ENCODE data around the gene DOC2B. TPM values are rescaled to one million over a fixed set of nuclear protein-coding genes. Genes with fewer than 3 reads are reported as not detected.
A peak's percentile ranks its signal among the peaks of the same experiment; 100 is the strongest.
"Not testable (repeated sequence)": the region's sequence is repeated elsewhere in the genome, so short reads cannot be mapped to it uniquely, and the experiment has no call there.

Gene DOC2B
- total RNA-seq, 1 experiment from 2014 or later, result not detected

GRCh38 chr17:146983-147761 is 34.3 kb downstream of the DOC2B start:
- DNase-seq (ENCODE audit: low read depth), result no peak

GRCh38 chr17:146546-146945 is 34.9 kb downstream of the DOC2B start:
- no peak for DNase-seq (ENCODE audit: low read depth)

DNA sequence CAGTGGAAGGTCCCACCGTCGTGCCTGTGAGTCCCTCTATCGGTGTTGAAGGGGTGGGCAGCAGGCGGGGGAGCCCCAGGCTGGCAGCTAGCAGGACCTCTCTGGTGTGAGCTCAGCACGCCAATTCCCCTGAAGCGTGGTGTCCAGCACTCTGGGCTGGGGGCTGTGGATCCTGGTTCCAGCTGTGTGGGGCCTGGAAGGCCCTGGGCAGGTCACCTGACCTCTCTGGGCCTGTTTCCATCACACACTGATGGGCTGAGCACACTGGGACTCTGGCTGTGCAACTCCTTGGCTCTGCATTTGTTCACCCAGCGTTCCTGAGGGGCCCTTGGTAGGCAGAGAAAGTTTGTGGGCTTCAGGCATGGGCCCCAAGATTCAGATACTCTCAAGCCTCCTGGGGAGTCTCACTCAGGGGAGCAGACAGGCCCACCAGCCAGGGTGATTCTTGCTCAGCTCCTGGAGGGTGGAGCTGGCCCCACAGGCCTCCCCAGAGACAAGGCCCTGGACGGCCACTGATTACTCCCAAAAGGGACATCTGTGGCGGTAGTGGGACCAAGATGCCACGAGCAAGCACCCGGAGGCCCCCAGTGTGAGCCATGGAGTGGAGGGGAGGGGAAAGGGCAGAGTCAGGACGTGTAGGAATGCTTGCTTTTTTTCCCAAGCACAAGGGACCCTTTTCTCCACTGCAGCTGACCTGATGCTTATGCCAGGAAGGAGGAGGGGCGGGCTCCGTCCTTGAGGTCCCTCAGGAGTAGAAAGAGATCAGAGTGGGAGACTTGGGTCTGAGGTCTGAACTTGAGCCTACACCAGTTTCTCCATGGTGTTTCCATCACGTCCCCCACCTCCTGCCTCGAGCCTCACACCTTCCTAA is 35.5 kb downstream of the DOC2B start:
- DNase-seq (ENCODE audit: low read depth), result no peak

DNA sequence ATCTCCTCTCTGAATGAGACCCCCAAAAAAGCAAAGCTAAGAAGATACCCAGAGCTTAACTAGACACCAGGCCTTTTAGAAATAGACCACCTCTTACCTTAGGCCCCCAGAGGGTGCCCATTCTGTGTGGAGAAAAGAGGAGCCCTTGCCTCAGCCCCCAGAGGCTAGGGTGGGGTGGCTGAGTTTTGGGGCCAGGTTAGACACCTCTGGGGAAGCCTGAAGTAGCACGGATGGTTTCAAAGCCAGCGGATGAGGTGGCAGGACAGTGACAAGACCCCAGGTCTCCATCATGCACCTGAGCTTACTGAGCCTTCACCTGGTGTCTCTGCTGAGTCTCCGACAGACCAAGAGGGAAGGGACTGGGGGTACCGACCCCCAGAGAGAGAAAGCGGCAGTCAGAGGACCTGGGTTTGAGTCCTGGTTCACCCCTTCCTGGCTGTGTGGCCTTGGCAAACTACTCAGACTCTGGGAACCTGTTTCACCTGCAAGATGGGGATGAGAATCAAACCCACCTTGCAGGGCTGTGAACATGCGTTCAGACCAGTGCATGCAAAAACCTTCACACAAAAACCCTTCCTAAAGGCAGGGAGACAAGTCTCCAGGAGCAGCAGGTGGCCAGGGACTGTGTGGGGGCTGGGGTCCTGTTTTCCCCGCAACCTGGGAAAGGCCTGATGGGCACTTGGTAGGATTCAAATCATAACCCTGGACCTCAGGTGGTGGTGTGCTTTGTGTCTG is 36.3 kb downstream of the DOC2B start:
- no peak for DNase-seq (ENCODE audit: low read depth)

- DNase-seq (ENCODE audit: low read depth), result peak; percentile 38
Observed at GRCh38 chr17:143785-144281, 37.6 kb downstream of the DOC2B start.

DNA sequence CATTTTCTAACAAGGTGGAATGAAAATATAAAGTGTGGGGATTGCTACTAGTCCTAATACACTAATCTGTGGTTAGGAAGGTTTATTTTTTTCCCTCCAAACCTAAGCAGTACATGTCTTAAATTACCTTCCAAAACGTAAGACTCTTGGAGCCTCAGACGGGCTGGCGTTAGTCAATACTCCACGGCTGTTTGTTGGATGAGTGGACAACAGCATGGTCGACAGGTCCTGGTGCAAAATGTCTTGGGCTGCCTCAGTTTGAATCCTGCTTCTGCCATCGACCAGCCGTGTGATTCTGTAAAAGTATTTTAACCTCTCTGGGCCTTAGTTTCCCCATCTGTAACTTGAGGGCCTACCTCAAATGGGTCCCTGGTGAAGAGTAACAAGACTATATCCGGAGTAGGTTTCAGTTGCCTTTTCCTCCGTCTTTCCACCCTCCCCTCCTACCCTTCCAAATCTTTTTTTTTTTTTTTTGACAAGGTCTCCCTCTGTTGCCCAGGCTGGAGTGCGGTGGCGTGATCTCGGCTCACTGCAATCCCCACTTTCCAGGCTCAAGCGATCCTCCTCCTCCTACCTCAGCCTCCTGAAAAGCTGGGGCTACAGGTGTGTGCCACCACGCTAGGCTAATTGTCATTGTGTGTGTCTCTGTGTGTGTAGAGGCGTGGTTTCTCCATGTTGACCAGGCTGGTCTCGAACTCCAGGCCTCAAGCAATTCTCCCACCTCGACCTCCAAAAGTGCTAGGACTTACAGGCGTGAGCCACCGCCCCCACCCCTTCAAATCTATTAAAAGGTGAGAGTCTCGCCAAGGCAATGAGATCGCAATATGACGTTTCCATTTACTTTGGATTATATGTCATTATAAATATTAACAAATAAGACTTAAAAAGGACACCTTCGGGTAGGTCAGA is 38.3 kb downstream of the DOC2B start:
- DNase-seq (ENCODE audit: low read depth), result no peak

- DNase-seq (ENCODE audit: low read depth), result peak; percentile 34
Observed at GRCh38 chr17:142102-142661, 39.3 kb downstream of the DOC2B start.

GRCh38 chr17:139401-140205 is 41.8 kb downstream of the DOC2B start:
- not testable (repeated sequence) for DNase-seq (ENCODE audit: low read depth)

- DNase-seq (ENCODE audit: low read depth), result not testable (repeated sequence)
Observed at GRCh38 chr17:137166-137807, 44.2 kb downstream of the DOC2B start, which contains the start of gene SCGB1C2. TSS of gene SCGB1C2 (plus strand) at chr17:137569. CDS start at chr17:137591, 22 bp downstream.

- DNase-seq (ENCODE audit: low read depth), result not testable (repeated sequence)
Observed at GRCh38 chr17:136531-136930, 44.9 kb downstream of the DOC2B start.

DNA sequence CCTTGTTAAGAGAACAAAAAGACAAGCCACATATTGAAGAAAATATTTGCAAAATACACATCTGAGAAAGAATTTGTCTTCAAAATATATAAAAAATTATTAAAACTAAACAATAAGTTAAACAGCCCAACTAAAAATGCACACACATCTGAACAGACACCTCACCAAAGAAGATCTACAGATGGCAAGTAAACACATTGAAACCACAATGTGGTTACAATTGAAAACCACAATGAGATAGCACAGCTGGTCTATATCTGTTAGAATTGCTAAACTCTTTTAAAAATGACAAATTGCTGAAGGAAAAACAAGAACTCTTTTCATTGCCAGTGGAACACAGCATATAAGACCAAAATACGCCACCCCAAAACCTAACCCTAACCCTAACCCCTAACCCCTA is 45.6 kb downstream of the DOC2B start:
- not testable (repeated sequence) for DNase-seq (ENCODE audit: low read depth)

DNA sequence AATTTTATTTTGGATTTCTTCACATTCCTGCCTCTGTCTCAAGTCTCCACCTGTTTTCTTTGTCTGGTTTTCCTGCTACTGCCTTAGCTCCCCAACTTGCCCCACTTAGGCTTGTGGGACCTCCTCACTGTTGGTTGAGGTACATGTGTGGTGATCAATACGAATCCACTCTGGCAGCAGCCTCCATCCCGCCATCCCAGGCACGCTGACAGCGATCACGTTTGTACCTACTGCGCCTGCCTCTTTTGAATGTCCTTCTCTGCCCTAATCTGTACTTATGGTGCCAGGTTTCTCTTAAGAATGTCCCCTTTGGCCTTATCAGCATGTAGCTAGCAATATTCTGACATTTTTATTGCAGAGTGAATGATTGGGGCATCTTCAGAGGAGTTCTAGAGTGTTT is 46.4 kb downstream of the DOC2B start:
- not testable (repeated sequence) for DNase-seq (ENCODE audit: low read depth)

GRCh38 chr17:134332-134785 is 47.1 kb downstream of the DOC2B start:
- not testable (repeated sequence) for DNase-seq (ENCODE audit: low read depth)

- DNase-seq (ENCODE audit: low read depth), result not testable (repeated sequence)
Observed at GRCh38 chr17:133932-134331, 47.5 kb downstream of the DOC2B start.

DNA sequence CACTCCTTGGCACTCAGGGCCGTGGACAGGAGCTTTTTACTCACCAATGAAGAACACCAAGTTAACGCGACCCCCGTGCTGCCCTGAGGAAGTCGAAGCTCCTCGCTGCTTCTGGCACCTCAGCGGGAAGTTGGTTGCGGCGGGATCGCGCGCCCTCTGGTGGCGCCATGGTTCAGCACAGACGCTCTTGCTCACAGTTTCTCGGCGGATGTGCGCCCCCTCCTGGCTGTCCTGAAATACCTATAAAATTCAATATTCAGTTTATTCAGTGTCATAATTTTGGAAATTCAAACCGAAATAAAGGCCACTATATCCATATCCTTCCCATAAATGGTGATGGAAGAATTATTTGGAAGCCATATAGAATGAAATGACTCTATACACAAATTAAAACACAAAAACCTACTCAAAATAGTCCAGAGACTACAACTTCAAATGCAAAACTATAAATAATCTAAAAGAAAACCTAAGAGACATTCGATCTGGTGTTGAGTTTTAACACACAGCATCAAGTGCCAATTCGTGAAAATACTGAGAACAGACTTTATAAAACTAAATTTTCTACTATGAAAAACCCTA is 63.0 kb downstream of the DOC2B start:
- DNase-seq (ENCODE audit: low read depth), result not testable (repeated sequence)

DNA sequence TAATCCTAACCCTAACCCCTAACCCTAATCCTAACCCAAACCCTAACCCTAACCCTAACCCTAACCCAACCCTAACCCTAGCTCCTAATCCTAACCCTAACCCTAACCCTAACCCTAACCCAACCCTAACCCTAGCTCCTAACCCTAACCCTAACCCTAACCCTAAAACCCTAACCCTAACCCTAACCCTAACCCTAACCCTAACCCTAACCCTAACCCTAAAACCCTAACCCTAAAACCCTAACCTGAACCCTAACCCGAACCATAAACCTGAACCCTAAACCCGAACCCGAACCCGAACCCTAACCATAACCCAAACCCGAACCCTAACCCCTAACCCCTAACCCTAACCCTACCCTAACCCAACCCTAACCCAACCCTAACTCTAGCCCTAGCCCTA is 68.3 kb downstream of the DOC2B start:
- not testable (repeated sequence) for DNase-seq (ENCODE audit: low read depth)
